RWPE2 (cell line): Measurements from ENCODE around the gene TMPRSS3.

ENCODE experiments used
- ATAC-seq: fragments of 200-7000 bp; cut with Tn5 transposase; 3 replicates; pipeline ENCODE4 v1.9.1; 2021; ENCODE audit warnings: low read depth
- DNase-seq: peaks from one replicate; pipeline ENCODE4 v3.0.0-alpha.2; 2020; ENCODE audit warnings: low spot score
- H3K27ac ChIP-seq: fragments of 450-650 bp; 2 replicates; pipeline ENCODE4 v1.5.1; 2017; ENCODE audit warnings: mild to moderate bottlenecking; ENCODE audit not compliant: poor library complexity, severe bottlenecking
- H3K27me3 ChIP-seq: fragments of 250-450 bp; sonication (Bioruptor Pico); 2 replicates; pipeline ENCODE4 v1.5.1; 2021; ENCODE audit warnings: mild to moderate bottlenecking, moderate library complexity; ENCODE audit not compliant: insufficient read depth, poor library complexity, severe bottlenecking
- H3K36me3 ChIP-seq: fragments of 250-450 bp; sonication (Bioruptor Pico); 2 replicates; pipeline ENCODE4 v1.5.1; 2020; ENCODE audit warnings: low read depth, mild to moderate bottlenecking, moderate library complexity
- H3K4me1 ChIP-seq: fragments of 250-450 bp; sonication (Bioruptor Pico); 2 replicates; pipeline ENCODE4 v1.5.1; 2021; ENCODE audit warnings: mild to moderate bottlenecking, moderate library complexity; ENCODE audit not compliant: insufficient read depth, poor library complexity, severe bottlenecking
- H3K4me3 ChIP-seq: fragments of 250-450 bp; sonication (Bioruptor Pico); 2 replicates; pipeline ENCODE4 v1.5.1; 2021; ENCODE audit warnings: mild to moderate bottlenecking, moderate library complexity; ENCODE audit not compliant: severe bottlenecking
- H3K9me3 ChIP-seq: fragments of 250-450 bp; sonication (Bioruptor Pico); 2 replicates; pipeline ENCODE4 v1.5.1; 2021; ENCODE audit warnings: mild to moderate bottlenecking, moderate library complexity; ENCODE audit not compliant: severe bottlenecking
- TF ChIP-seq, protein P1 (sequence below): fragments of 450-650 bp; IDR thresholded peaks from one replicate; pipeline ENCODE4 v1.5.1; 2017; ENCODE audit warnings: mild to moderate bottlenecking, moderate library complexity; ENCODE audit not compliant: poor library complexity, severe bottlenecking

Gene TMPRSS3

GRCh38 chr21:42350318-42350910 is 45.4 kb downstream of the TMPRSS3 start:
- H3K4me3 ChIP-seq = no peak overlapping the region
- no peaks in the 10 kb centered on the region for H3K27me3 ChIP-seq
- H3K9me3 ChIP-seq = no peaks in the 10 kb centered on the region
- H3K27ac ChIP-seq = no peak overlapping the region
- no peaks in the 10 kb centered on the region for H3K4me1 ChIP-seq
- TF ChIP-seq, protein P1, sequence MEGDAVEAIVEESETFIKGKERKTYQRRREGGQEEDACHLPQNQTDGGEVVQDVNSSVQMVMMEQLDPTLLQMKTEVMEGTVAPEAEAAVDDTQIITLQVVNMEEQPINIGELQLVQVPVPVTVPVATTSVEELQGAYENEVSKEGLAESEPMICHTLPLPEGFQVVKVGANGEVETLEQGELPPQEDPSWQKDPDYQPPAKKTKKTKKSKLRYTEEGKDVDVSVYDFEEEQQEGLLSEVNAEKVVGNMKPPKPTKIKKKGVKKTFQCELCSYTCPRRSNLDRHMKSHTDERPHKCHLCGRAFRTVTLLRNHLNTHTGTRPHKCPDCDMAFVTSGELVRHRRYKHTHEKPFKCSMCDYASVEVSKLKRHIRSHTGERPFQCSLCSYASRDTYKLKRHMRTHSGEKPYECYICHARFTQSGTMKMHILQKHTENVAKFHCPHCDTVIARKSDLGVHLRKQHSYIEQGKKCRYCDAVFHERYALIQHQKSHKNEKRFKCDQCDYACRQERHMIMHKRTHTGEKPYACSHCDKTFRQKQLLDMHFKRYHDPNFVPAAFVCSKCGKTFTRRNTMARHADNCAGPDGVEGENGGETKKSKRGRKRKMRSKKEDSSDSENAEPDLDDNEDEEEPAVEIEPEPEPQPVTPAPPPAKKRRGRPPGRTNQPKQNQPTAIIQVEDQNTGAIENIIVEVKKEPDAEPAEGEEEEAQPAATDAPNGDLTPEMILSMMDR = no peak
- DNase-seq (no peak), ATAC-seq (no peak)
- no peaks in the 10 kb centered on the region for H3K36me3 ChIP-seq

DNA sequence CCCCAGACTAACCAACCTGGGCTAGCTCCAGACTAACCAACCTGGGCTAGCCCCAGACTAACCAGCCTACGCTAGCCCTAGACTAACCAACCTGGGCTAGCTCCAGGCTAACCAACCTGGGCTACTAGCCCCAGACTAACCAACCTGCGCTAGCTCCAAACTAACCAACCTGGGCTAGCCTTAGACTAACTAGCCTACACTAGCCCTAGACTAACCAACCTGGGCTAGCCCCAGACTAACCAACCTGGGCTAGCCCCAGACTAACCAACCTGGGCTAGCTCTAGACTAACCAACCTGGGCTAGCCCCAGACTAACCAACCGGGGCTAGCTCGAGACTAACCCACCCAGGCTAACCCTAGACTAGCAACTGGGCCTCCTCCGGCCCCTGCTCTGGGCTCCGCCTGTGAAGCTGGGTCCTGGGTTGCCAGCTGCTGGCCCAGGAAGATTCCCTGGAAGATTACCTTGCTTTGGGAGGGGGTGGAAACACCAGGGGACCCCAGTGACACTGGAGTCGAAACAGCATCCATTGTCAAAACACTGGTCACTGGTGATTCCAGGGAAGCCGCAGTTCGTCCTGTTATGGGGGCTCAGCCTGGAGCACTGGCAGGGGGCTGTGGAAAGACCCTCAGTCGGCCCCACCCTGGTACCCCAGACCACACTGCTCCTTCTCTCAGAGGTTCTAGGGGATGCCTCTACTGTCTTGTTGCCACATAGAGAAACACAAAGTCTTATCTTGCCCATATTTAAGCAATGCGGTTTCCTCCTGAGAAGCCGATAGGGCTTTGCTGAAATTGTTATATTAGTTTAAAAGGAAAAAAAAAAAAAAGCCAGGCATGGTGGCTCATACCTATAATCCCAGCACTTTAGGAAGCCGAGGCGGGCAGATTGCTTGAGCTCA is 46.2 kb downstream of the TMPRSS3 start:
- TF ChIP-seq, protein P1 = no peak
- DNase-seq (no peak), ATAC-seq (no peak)
- H3K4me1 ChIP-seq = no peaks in the 10 kb centered on the region
- no peaks in the 10 kb centered on the region for H3K36me3 ChIP-seq
- H3K27ac ChIP-seq = no peak overlapping the region
- no peaks in the 10 kb centered on the region for H3K27me3 ChIP-seq
- no peak overlapping the region for H3K4me3 ChIP-seq
- no peaks in the 10 kb centered on the region for H3K9me3 ChIP-seq

GRCh38 chr21:42348762-42349161 is 47.1 kb downstream of the TMPRSS3 start:
- TF ChIP-seq, protein P1 = no peak
- no peak for DNase-seq
- H3K27ac ChIP-seq = no peak overlapping the region

GRCh38 chr21:42347601-42348327 is 48.1 kb downstream of the TMPRSS3 start:
- no peaks in the 10 kb centered on the region for H3K9me3 ChIP-seq
- ATAC-seq (no peak), DNase-seq (no peak)
- no peaks in the 10 kb centered on the region for H3K36me3 ChIP-seq
- H3K4me1 ChIP-seq = no peaks in the 10 kb centered on the region
- TF ChIP-seq, protein P1 = no peak
- no peaks in the 10 kb centered on the region for H3K27me3 ChIP-seq
- H3K4me3 ChIP-seq = no peak overlapping the region
- H3K27ac ChIP-seq = no peak overlapping the region

More at GRCh38 chr21:42348762-42349161, 47.1 kb downstream of the TMPRSS3 start:
- no peak overlapping the region for H3K4me3 ChIP-seq
- H3K27me3 ChIP-seq = no peaks in the 10 kb centered on the region
- no peaks in the 10 kb centered on the region for H3K4me1 ChIP-seq
- no peaks in the 10 kb centered on the region for H3K9me3 ChIP-seq
- no peaks in the 10 kb centered on the region for H3K36me3 ChIP-seq
- ATAC-seq = no peak
